Endothelial cell (in vitro differentiated cells): Measurements from ENCODE around the gene SCNM1. TPM values are rescaled to one million over a fixed set of nuclear protein-coding genes. Genes with fewer than 3 reads are reported as not detected.
A peak's percentile ranks its signal among the peaks of the same experiment; 100 is the strongest.
"Not testable (repeated sequence)": the region's sequence is repeated elsewhere in the genome, so short reads cannot be mapped to it uniquely, and the experiment has no call there.

Experiments
- DNase-seq: peaks from one replicate; pipeline ENCODE4 v3.0.0; 2021; ENCODE audit warnings: low spot score
- H3K27ac Mint-ChIP-seq: one replicate; pipeline ENCODE4 v1.8.0; 2021; ENCODE audit warnings: mixed read lengths, inconsistent platforms; ENCODE audit not compliant: unreplicated experiment
- H3K27me3 Mint-ChIP-seq: one replicate; pipeline ENCODE4 v1.8.0; 2021; ENCODE audit warnings: mild to moderate bottlenecking, moderate library complexity, mixed read lengths, inconsistent platforms; ENCODE audit not compliant: unreplicated experiment
- H3K36me3 Mint-ChIP-seq: one replicate; pipeline ENCODE4 v1.8.0; 2021; ENCODE audit warnings: mild to moderate bottlenecking, low read depth, mixed read lengths, inconsistent platforms; ENCODE audit not compliant: unreplicated experiment
- H3K4me1 Mint-ChIP-seq: one replicate; pipeline ENCODE4 v1.8.0; 2021; ENCODE audit warnings: mild to moderate bottlenecking, mixed read lengths, inconsistent platforms; ENCODE audit not compliant: unreplicated experiment
- H3K4me3 Mint-ChIP-seq: one replicate; pipeline ENCODE4 v1.8.0; 2021; ENCODE audit warnings: mild to moderate bottlenecking, mixed read lengths, inconsistent platforms; ENCODE audit not compliant: unreplicated experiment
- H3K9me3 Mint-ChIP-seq: one replicate; pipeline ENCODE4 v1.8.0; 2021; ENCODE audit warnings: mixed read lengths, inconsistent platforms; ENCODE audit not compliant: unreplicated experiment
- total RNA-seq: library from RNA; stranded (reverse); fragmentation: NEBNext Ultra II Directional; extraction: Animal tissue kit (Norgen Biotek cat#: 25700); gene quantifications from one replicate; pipeline ENCODE4 v1.2.1, GENCODE V29; 2021; ENCODE audit not compliant: unreplicated experiment
- TF ChIP-seq, protein P1 (sequence below): fragments of 200-600 bp; sonication (generic); IDR thresholded peaks from one replicate; pipeline ENCODE4 v1.5.0; 2021; ENCODE audit warnings: antibody characterized with exemption; ENCODE audit not compliant: unreplicated experiment

The SCNM1 gene
- total RNA-seq, 1 donor from 2014 or later, result 48.3 TPM

DNA sequence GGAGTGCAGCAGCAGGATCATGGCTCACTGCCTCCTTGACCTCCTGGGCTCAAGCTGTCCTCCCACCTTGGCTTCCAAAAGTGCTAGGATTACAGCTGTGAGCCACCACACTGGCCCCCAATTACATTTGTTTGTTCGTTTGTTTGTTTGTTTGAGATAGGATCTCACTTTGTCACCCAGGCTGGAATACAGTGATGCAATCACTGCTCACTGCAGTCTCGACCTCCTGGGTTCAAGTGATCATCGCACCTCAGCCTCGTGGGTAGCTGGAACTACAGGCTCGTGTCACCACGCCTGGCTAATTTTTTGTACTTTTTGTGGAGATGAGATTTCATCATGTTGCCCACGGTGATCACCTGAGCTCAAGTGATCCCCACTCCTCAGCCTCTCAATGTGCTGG, 26.1 kb downstream of the SCNM1 start:
- Mint-ChIP-seq H3K27me3 (peaks cover 8% of the 10 kb centered on the region), H3K9me3 (no peaks in the 10 kb centered on the region), H3K4me3 (no peak overlapping the region), H3K27ac (no peak overlapping the region), H3K4me1 (peaks cover 12% of the 10 kb centered on the region), H3K36me3 (peaks cover 3% of the 10 kb centered on the region)
- DNase-seq, result no peak
- TF ChIP-seq, protein P1, sequence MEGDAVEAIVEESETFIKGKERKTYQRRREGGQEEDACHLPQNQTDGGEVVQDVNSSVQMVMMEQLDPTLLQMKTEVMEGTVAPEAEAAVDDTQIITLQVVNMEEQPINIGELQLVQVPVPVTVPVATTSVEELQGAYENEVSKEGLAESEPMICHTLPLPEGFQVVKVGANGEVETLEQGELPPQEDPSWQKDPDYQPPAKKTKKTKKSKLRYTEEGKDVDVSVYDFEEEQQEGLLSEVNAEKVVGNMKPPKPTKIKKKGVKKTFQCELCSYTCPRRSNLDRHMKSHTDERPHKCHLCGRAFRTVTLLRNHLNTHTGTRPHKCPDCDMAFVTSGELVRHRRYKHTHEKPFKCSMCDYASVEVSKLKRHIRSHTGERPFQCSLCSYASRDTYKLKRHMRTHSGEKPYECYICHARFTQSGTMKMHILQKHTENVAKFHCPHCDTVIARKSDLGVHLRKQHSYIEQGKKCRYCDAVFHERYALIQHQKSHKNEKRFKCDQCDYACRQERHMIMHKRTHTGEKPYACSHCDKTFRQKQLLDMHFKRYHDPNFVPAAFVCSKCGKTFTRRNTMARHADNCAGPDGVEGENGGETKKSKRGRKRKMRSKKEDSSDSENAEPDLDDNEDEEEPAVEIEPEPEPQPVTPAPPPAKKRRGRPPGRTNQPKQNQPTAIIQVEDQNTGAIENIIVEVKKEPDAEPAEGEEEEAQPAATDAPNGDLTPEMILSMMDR, result no peak

DNA sequence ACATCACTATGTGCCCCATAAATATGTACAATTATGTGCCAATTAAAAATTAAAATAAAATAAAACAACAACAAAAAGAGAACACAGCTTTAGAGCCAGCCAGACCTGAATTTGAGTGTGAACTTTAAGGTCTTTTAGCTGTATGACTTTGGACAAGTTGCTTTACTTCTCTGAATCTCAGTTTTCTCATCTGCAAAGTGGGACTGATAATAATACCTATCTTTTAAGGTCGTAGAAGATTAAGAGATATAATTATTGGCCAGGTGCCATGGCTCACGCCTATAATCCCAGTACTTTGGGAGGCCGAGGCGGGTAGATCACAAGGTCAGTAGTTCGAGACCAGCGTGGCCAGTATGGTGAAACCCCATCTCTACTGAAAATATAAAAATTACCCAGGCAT, 27.4 kb downstream of the SCNM1 start:
- H3K4me1 Mint-ChIP-seq, result peaks cover 16% of the 10 kb centered on the region
- H3K27ac Mint-ChIP-seq, result no peak overlapping the region
- TF ChIP-seq, protein P1, result no peak
- H3K36me3 Mint-ChIP-seq, result peaks cover 6% of the 10 kb centered on the region
- no peaks in the 10 kb centered on the region for H3K9me3 Mint-ChIP-seq
- no peak for DNase-seq
- peaks cover 13% of the 10 kb centered on the region for H3K27me3 Mint-ChIP-seq
- H3K4me3 Mint-ChIP-seq, result no peak overlapping the region

DNA sequence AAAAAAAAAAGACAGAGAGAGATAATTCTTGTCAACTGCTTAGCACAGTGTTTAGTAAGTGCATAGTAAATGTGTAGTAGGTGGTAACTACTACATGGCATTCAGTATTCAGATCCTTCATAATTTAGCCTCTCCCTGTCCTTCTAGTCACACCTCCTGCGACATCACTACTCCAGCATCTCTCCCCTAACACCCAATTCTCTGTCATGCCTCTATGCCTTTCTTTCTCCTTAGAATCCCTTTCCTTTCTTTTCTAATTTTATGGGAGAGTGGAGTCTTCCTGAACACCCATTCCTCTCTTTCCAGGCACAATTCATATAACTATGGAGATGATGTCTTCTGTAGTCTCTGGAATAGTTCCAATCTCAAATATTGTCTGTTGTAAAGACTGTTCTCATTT, 27.9 kb downstream of the SCNM1 start:
- peaks cover 18% of the 10 kb centered on the region for H3K27me3 Mint-ChIP-seq
- no peak overlapping the region for H3K4me3 Mint-ChIP-seq
- TF ChIP-seq, protein P1, result no peak
- peaks cover 8% of the 10 kb centered on the region for H3K36me3 Mint-ChIP-seq
- no peak for DNase-seq
- peaks cover 20% of the 10 kb centered on the region for H3K4me1 Mint-ChIP-seq
- peak overlapping the region; percentile 2 for H3K27ac Mint-ChIP-seq
- no peaks in the 10 kb centered on the region for H3K9me3 Mint-ChIP-seq

DNA sequence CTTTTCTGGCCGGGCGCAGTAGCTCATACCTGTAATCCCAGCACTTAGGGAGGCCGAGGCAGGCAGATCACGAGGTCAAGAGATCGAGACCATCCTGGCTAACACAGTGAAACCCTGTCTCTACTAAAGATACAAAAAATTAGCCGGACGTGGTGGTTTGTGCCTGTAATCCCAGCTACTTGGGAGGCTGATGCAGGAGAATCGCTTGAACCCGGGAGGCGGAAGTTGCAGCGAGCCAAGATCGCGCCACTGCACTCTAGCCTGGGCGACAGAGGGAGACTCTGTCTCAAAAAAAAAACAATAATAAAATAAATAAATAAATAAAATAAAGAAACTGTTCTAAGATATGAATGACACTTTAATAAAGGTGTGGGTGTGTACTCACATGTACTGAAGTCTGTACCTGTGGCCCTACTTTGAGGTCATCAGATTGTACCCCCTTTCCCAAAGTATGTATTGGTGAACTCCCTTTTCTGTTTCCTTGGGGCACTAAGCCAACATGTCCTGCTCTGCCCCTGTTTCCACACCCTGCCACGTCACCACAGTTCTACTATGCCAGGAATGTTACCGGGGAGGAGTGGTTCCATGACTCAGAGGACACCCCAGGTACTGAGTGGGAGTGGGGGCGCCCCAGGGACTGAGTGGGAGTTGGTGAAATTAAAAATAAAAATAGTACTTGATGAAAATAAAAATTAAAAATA, 29.1 kb downstream of the SCNM1 start:
- H3K27ac Mint-ChIP-seq, result not testable (repeated sequence)

DNA sequence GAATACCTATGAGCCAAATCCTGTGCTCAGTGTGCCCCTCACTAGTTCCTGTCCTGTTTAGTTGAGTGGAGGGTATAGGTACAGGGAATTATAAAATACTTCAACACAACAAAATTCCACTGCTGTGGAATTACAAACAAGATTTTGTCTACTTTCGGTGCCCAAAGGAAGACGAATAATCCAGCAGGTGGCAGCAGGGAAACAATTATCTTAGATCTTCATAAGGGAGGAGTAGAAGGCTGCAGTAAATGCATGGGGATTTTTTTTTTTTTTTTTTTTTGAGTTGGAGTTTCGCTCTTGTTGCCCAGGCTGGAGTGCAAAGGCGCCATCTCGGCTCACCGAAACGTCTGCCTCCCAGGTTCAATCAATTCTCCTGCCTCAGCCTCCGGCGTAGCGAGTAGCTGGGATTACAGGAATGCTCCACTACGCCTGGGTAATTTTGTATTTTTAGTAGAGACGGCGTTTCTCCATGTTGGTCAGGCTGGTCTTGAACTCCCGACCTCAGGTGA, 30.4 kb downstream of the SCNM1 start:
- DNase-seq, result peak; percentile 45
- Mint-ChIP-seq H3K4me3 (peak overlapping the region; percentile 65), H3K9me3 (no peaks in the 10 kb centered on the region), H3K4me1 (peaks cover 24% of the 10 kb centered on the region), H3K36me3 (peaks cover 9% of the 10 kb centered on the region), H3K27ac (no peak overlapping the region), H3K27me3 (peaks cover 17% of the 10 kb centered on the region)
- TF ChIP-seq, protein P1, result peak; percentile 27

More for the DNA sequence above, 29.1 kb downstream of the SCNM1 start:
- not testable (repeated sequence) for DNase-seq, H3K4me3 Mint-ChIP-seq, H3K9me3 Mint-ChIP-seq
- Mint-ChIP-seq H3K36me3 (peaks cover 11% of the 10 kb centered on the region), H3K27me3 (peaks cover 17% of the 10 kb centered on the region), H3K4me1 (peaks cover 24% of the 10 kb centered on the region)
